IPS-NIHi11 (cell line): ENCODE measurements around the gene TIGD2.

Source experiments
- DNase-seq: peaks from one replicate; pipeline ENCODE4 v3.0.0; 2012; ENCODE audit warnings: mixed read lengths, low spot score

Gene TIGD2

GRCh38 chr4:89110986-89111832, at the start of gene TIGD2:
TSS of gene TIGD2 (plus strand) at chr4:89111533. CDS start at chr4:89112975, 1,442 bp downstream.
- DNase-seq: peak; percentile 96

GRCh38 chr4:89064848-89065247, 46.5 kb upstream of the TIGD2 start:
- DNase-seq: no peak

GRCh38 chr4:89067417-89067816, 43.9 kb upstream of the TIGD2 start:
- DNase-seq: no peak

- no peak for DNase-seq
Measured at GRCh38 chr4:89069481-89069880, 41.9 kb upstream of the TIGD2 start.

GRCh38 chr4:89070041-89070440, 41.3 kb upstream of the TIGD2 start:
- no peak for DNase-seq

GRCh38 chr4:89071311-89071710, 40.0 kb upstream of the TIGD2 start:
- no peak for DNase-seq

- DNase-seq: no peak
Measured at GRCh38 chr4:89072921-89073320, 38.4 kb upstream of the TIGD2 start.

- DNase-seq: no peak
Measured at GRCh38 chr4:89077761-89078160, 33.6 kb upstream of the TIGD2 start.

- no peak for DNase-seq
Measured at GRCh38 chr4:89078300-89078699, 33.0 kb upstream of the TIGD2 start.

- DNase-seq: no peak
Measured at GRCh38 chr4:89099034-89099433, 12.3 kb upstream of the TIGD2 start.

- no peak for DNase-seq
Measured at GRCh38 chr4:89099471-89099870, 11.9 kb upstream of the TIGD2 start.

GRCh38 chr4:89100853-89101252, 10.5 kb upstream of the TIGD2 start:
- no peak for DNase-seq

GRCh38 chr4:89101256-89102161, 9.8 kb upstream of the TIGD2 start:
- no peak for DNase-seq

GRCh38 chr4:89105726-89106125, 5.6 kb upstream of the TIGD2 start:
- no peak for DNase-seq

- no peak for DNase-seq
Measured at GRCh38 chr4:89108091-89108490, 3.2 kb upstream of the TIGD2 start.

GRCh38 chr4:89109841-89110540, 1.3 kb upstream of the TIGD2 start:
- no peak for DNase-seq

- DNase-seq: peak; percentile 61
Measured at GRCh38 chr4:89110541-89110985, 770 bp upstream of the TIGD2 start.

- DNase-seq: no peak
Measured at GRCh38 chr4:89111833-89112563, 665 bp downstream of the TIGD2 start.

GRCh38 chr4:89113415-89113814, 2.1 kb downstream of the TIGD2 start:
- DNase-seq: no peak

GRCh38 chr4:89114100-89114499, 2.8 kb downstream of the TIGD2 start:
- DNase-seq: no peak

GRCh38 chr4:89117115-89117514, 5.8 kb downstream of the TIGD2 start:
- DNase-seq: no peak

- no peak for DNase-seq
Measured at GRCh38 chr4:89119166-89119565, 7.8 kb downstream of the TIGD2 start.
